22Rv1 (cell line): ENCODE data around the gene KSR2.

Experiments used
- CTCF ChIP-seq: fragments of 450-650 bp; IDR thresholded peaks from 2 replicates; pipeline ENCODE4 v1.5.1; 2017; ENCODE audit warnings: mild to moderate bottlenecking
- ZFX ChIP-seq: fragments of 450-650 bp; IDR thresholded peaks from 2 replicates; pipeline ENCODE4 v1.6.1; 2017; ENCODE audit warnings: antibody characterized with exemption, borderline replicate concordance

GRCh38 chr12:117842220-117842619, 126.6 kb downstream of the KSR2 start:
- TF ChIP-seq CTCF = no peak
- no peak for TF ChIP-seq ZFX
